GM12874 (cell line): ENCODE results near the gene STIP1.

ENCODE experiments used
- TF ChIP-seq, protein P1 (sequence below): IDR thresholded peaks from 2 replicates; pipeline ENCODE4 v1.5.1; 2011; ENCODE audit warnings: low read depth, mild to moderate bottlenecking, control low read depth, low read length, moderate library complexity; ENCODE audit not compliant: insufficient read depth

The STIP1 gene

DNA sequence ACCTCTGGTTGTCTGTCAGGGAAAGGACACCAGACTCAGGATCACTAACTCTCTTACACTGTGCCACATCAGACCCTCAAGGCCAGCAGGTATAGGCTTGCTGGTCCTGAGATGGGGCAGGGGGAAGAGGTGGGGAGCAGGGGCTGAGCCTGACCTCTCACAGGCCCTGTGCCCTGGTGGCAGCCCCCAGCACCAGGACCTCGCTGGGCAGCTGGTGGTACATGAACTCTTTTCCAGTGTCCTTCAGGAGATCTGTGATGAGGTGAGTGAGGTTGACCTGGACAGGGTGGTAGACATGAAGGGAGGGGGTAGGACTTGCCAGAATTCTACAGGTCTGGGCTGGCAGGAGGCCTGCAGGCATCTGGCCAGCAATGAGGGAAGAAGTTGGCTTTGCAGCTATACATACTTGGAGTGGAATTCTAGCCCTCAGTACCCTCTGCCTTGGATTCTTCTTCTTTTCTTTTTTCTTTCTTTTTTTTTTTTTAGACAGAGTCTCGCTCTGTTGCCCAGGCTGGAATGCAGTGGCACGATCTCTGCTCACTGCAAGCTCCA is 41.5 kb downstream of the STIP1 start:
- TF ChIP-seq, protein P1, sequence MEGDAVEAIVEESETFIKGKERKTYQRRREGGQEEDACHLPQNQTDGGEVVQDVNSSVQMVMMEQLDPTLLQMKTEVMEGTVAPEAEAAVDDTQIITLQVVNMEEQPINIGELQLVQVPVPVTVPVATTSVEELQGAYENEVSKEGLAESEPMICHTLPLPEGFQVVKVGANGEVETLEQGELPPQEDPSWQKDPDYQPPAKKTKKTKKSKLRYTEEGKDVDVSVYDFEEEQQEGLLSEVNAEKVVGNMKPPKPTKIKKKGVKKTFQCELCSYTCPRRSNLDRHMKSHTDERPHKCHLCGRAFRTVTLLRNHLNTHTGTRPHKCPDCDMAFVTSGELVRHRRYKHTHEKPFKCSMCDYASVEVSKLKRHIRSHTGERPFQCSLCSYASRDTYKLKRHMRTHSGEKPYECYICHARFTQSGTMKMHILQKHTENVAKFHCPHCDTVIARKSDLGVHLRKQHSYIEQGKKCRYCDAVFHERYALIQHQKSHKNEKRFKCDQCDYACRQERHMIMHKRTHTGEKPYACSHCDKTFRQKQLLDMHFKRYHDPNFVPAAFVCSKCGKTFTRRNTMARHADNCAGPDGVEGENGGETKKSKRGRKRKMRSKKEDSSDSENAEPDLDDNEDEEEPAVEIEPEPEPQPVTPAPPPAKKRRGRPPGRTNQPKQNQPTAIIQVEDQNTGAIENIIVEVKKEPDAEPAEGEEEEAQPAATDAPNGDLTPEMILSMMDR, result no peak

DNA sequence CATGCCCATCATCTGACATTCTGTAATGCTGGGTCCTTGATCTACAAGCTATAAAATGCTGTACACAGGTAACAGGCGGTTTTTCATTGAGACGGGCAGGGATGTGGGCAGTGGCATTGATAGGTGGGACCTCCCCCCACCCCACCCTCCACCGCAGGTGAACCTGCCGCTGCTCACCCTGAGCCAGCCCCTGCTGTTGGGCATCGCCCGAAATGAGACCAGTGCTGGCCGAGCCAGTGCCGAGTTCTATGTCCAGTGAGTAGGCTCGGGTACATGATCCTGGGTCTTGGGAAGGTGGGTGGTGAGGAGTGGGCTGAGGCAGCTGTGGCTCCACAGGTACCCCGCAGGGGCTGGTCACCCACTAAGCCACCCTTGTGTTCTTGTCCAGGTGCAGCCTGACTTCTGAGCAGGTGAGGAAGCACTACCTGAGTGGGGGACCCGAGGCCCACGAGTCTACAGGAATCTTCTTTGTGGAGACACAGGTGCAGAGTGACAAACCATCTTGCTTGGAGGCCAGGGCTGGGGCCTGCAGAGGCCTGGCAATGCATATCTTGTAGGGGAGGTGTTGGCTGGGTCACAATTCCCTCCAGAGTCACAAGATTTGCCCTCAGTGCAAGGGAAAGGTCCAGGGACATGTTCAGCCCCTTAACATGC is 43.2 kb downstream of the STIP1 start:
- TF ChIP-seq, protein P1, result no peak

GRCh38 chr11:64229744-64230170 is 43.8 kb downstream of the STIP1 start:
- TF ChIP-seq, protein P1, result no peak

- TF ChIP-seq, protein P1, result no peak
Observed at GRCh38 chr11:64230171-64230984, 44.4 kb downstream of the STIP1 start, which contains the start of gene DNAJC4. DNAJC4 (plus strand) TSS chr11:64230548; CDS start chr11:64230855, 307 bp downstream.

DNA sequence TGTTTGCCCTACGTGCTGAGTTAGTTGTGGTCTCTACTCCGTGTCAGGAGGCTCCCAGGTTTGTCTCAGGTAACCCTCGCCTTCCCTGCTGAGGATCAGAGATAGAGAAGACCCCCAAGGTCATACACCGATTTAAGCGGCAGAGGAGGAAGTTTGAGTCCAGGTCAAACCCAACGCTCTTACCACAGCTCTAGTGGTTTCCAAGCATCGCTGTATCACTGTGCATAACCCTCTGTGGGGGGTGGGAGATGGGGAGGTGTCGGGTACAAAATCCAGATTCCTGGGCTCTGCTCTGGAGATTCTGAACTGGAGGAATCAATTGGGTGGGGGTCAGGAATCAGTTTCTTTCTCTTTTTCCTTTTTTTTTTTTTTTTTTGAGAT is 45.0 kb downstream of the STIP1 start:
- TF ChIP-seq, protein P1, result no peak

DNA sequence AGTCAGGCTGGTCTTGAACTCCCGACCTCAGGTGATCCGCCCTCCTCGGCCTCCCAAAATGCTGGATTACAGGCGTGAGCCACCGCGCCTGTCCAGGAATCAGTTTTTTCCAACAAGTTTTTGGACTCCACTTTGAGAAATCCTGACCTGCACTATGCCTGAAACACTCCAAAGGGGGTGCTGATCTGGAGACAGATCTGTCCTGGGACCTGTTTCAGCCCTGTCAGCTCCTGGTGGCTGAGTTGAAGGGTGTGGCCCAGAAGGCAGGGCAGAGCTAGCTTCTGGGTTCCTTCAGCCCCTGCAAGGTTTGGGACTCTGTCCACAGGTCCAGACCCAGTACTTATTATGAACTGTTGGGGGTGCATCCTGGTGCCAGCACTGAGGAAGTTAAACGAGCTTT is 45.6 kb downstream of the STIP1 start:
- TF ChIP-seq, protein P1, result no peak

GRCh38 chr11:64232182-64232966 is 46.4 kb downstream of the STIP1 start:
- TF ChIP-seq, protein P1, result no peak
